ENCODE measurements around the gene MAGI1. TPM values are rescaled to one million over a fixed set of nuclear protein-coding genes. Genes with fewer than 3 reads are reported as not detected.

MAGI1 gene
- total RNA-seq, 1 experiment from 2014 or later, result 3.4 TPM

DNA sequence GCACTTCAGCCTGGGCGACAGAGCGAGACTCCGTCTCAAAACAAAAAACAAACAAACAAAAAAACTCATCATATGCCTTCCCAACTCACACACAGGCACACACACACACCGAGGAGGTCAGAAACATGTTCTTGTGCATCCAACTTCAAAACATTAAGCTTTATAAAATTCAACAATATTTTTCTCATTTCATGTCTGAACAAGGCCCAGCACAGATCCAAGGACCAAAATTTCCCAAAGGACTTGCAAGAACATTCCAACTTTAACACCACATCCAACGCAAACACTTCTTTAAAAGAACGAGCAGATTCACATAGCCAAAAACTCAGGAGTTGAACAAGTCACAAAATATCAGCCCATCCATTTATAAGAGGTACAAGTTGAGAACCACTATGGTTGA lies 148.4 kb downstream of the MAGI1 start:
- no peaks in the 10 kb centered on the region for H3K27me3 ChIP-seq
- no peaks in the 10 kb centered on the region for H3K36me3 ChIP-seq
- H3K9me3 ChIP-seq, result no peaks in the 10 kb centered on the region
- no peak overlapping the region for H3K4me3 ChIP-seq
- no peak for DNase-seq

DNA sequence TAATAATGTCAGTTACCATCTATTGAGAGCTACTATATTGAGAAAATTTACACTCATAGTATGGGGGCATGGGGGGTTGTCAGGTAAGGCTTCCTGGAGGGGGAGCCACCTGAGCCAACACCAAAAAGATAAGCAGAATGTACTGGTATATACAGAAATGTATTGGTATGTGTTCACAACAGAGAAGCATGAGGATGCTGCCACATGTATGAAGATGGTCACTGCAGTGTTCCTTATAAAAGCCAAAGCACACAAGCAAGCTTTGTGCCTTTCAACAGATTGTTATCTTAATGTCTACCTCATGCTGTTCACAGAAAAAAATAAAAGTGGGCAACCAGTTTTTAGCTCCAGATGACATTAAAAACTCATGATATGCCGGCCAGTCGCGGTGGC lies 149.0 kb downstream of the MAGI1 start:
- no peak for DNase-seq
- Histone ChIP-seq H3K4me3 (no peak overlapping the region), H3K9me3 (no peaks in the 10 kb centered on the region), H3K36me3 (no peaks in the 10 kb centered on the region), H3K27me3 (no peaks in the 10 kb centered on the region)

DNA sequence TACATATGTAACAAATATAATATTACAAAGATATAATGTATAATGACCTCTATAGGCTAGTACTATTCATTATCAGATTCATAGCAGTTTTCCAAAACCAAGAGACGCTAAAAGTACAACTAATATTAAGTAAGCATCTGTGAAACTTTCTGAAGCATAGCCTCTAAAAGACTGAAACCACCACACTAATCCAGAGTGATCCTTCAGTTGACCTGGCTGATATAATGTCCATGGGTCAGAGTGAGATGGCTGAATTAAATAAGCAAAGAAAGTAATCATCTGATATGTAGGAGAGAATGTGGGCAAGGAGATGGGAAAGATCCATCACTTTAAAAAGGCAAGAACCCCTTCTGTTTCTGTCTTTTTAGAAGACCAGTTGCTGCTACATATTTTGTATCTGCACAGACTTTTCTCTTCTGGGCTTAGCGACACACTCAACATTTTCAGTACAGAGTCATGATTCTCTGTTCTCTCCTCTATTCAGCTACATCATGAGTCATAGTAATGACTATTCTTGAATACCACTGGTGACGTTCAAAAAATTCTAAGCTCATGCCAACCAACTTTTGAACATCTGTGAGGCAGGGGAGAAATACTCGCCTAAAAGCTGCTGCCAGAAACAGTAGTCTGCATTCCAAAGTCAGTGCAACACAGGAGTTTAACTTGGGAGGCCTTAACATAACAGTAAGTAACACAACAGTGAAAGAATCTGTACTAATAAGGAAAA lies 149.6 kb downstream of the MAGI1 start:
- Histone ChIP-seq H3K27me3 (no peaks in the 10 kb centered on the region), H3K9me3 (no peaks in the 10 kb centered on the region), H3K36me3 (no peaks in the 10 kb centered on the region), H3K4me3 (no peak overlapping the region)
- DNase-seq, result peak; percentile 67

DNA sequence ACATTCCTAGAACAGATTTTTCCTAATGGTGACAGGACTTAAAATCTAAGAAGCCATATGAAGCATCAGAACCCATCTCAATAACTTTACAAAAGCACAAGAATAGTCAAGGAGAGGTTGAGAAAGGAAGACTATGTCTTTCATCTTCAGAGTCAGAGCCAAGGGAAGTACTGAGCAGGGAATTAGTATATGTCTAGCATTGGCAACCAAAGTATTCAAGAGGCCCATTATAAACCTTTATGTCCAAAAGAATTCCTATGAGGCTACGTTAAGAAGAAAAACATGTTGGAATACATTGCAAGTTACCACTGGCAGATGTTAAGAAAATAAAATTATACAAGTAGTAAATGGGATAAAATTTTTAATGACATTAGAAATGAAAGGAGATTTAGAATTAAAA lies 150.5 kb downstream of the MAGI1 start:
- no peak for DNase-seq

DNA sequence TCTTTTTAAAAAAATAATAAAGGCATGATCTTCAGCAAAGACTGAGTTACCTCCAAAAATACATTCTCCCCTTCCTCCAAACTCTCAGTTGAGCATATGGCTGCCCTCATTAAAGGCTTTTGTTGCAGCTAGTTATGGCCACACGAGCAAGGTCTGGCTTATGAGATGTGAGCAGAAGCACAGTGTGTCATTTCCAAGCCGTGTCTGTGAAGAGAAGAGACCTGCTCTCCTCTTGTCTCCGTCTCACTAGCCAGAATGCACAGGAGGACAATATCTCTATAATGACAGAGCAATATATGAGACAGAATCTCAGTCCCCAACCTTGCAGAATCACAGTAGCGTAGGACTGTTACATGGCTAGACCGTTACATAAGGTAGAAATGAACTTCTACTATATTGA lies 152.3 kb downstream of the MAGI1 start:
- no peaks in the 10 kb centered on the region for H3K27me3 ChIP-seq
- H3K36me3 ChIP-seq, result no peaks in the 10 kb centered on the region
- DNase-seq, result no peak
- H3K4me3 ChIP-seq, result no peak overlapping the region
- H3K9me3 ChIP-seq, result no peaks in the 10 kb centered on the region

More for the DNA sequence above, 150.5 kb downstream of the MAGI1 start:
- H3K27me3 ChIP-seq, result no peaks in the 10 kb centered on the region
- no peaks in the 10 kb centered on the region for H3K9me3 ChIP-seq
- H3K36me3 ChIP-seq, result no peaks in the 10 kb centered on the region
- no peak overlapping the region for H3K4me3 ChIP-seq

DNA sequence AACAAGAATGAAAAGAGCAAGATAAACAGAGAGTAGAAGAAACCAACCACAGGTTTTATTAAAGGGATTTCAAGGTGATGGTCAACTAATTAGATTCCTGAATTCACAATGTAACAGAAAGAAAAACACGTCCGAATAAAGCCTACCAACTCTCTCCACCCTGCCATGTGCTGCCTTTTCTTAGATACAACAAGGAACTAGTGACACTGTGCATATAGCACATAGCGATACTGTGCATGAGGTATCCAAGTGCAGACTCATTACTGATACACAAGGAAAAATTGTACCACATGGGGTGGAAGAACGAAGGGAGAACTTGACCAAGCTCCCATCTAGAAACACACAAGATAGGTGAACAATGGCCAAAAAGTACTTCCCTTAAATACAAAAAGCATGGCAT lies 154.6 kb downstream of the MAGI1 start:
- Histone ChIP-seq H3K27me3 (no peaks in the 10 kb centered on the region), H3K9me3 (no peaks in the 10 kb centered on the region), H3K4me3 (no peak overlapping the region), H3K36me3 (no peaks in the 10 kb centered on the region)
- DNase-seq, result no peak

DNA sequence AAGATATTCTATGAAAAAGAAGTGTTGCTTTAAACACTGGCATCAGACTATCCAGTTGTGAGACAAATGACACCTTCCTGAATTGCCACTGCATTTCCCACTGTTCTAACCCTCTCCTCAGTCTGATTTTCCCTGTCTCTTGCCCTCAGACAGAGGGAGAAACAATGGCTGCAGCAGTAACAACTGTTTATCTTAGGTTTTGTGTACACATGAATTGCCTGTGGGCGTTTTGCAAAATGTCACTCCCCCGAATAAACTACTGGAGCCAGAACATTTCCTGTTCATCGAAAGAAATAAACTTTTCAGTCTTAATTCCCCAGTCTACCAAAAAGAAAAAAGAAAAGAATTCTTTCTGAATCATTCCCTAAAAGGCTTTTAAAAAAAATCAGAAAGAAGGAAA lies 155.1 kb downstream of the MAGI1 start:
- H3K27me3 ChIP-seq, result no peaks in the 10 kb centered on the region
- H3K4me3 ChIP-seq, result no peak overlapping the region
- DNase-seq, result no peak
- H3K36me3 ChIP-seq, result no peaks in the 10 kb centered on the region
- no peaks in the 10 kb centered on the region for H3K9me3 ChIP-seq

DNA sequence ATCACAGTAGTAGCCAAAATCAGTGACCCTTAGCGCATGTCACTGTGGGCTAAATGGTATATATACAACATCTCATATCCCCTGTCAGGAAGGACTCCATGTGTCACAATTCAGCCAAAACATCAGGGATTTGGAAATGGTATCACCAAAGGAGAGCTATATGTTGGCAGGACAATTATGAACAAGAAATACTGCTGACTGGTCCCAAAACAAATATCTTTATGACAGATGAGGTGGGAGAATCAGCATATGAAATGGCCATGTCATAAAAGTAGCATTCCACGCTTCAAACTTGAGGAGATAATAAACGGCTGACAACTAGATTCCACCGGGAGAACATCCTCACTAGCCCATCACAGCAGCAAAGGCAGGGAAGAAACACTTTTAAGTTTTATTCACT lies 158.4 kb downstream of the MAGI1 start:
- H3K36me3 ChIP-seq, result no peaks in the 10 kb centered on the region
- no peak overlapping the region for H3K4me3 ChIP-seq
- no peaks in the 10 kb centered on the region for H3K27me3 ChIP-seq
- no peaks in the 10 kb centered on the region for H3K9me3 ChIP-seq
- no peak for DNase-seq

DNA sequence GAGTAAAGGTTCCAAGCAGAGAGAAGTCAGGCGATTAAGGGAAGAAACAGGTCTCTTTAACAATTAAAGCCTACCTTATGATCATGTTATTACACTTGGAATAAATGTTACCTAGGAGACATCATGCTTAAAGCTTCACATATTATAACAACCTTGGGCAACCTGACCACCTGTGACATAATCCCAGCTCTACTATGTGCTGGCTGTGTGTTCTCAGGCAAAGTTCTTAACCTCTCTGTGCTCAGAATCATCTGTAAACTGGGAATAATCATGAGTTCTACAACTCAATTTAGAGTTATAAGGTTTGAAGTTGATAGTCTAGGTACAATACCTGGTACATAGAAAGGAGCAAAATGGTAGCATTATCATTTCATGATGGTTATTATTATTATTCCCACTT lies 159.3 kb downstream of the MAGI1 start:
- H3K4me3 ChIP-seq, result no peak overlapping the region
- DNase-seq, result no peak
- no peaks in the 10 kb centered on the region for H3K27me3 ChIP-seq
- no peaks in the 10 kb centered on the region for H3K9me3 ChIP-seq
- no peaks in the 10 kb centered on the region for H3K36me3 ChIP-seq

DNA sequence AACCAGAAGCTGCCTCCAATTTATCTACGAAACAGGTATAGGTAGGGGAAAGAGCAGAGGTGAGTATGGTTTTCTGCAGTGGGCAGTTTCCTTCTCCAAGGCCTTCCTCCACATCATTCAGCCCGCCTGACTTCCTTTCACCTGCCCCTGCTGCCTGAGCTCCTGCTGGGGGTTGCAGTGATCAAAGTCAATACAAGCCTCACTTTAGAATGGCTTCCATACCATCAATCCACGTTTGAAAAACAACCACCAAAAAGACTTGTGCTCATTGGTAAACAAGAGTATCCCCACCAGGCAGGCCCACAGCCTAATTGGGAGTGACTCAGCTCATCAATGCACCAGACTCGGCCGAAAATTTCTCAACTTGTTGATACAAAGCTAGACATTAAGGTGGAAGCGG lies 159.9 kb downstream of the MAGI1 start:
- Histone ChIP-seq H3K9me3 (no peaks in the 10 kb centered on the region), H3K36me3 (no peaks in the 10 kb centered on the region), H3K27me3 (no peaks in the 10 kb centered on the region), H3K4me3 (no peak overlapping the region)
- no peak for DNase-seq

DNA sequence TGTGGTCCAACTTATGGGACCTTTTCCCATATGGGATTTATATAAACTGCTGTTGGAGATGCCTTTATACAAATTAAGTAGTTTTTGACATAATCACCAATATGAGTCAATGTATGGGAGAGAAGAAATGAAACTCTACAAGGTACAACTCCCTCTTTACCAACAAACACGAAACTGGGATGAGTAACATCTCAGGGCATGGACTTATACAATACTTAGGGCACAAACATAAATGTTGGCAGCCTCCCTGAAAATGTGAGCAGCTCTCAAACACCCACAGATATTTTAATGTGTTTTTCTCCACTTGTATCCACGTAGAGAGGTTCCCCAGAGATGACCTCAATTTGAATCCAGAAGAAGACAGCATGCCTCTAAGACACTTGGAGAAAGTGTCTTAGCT lies 161.6 kb downstream of the MAGI1 start:
- Histone ChIP-seq H3K9me3 (no peaks in the 10 kb centered on the region), H3K4me3 (no peak overlapping the region)
- DNase-seq, result no peak

DNA sequence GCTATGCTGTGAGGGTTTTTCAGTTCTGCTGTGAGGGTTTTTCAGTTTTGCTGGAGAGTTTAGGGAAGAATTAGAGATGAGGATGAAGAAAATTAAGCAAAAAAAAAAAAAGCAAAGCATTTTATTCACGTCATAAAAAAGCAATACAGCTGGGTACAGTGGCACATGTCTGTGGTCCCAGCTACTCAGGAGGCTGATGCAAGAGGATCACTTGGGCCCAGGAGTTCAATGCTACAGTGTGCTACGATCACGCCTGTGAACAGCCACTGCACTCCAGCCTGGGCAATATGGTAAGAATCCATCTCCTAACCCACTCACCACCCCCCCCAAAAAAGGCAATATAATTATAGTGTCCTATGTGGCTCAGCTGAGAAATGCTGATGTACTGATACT lies 162.7 kb downstream of the MAGI1 start:
- no peaks in the 10 kb centered on the region for H3K36me3 ChIP-seq
- H3K27me3 ChIP-seq, result no peaks in the 10 kb centered on the region
- no peak for DNase-seq
- H3K9me3 ChIP-seq, result no peaks in the 10 kb centered on the region
- no peak overlapping the region for H3K4me3 ChIP-seq

More for the DNA sequence above, 161.6 kb downstream of the MAGI1 start:
- Histone ChIP-seq H3K27me3 (no peaks in the 10 kb centered on the region), H3K36me3 (no peaks in the 10 kb centered on the region)

DNA sequence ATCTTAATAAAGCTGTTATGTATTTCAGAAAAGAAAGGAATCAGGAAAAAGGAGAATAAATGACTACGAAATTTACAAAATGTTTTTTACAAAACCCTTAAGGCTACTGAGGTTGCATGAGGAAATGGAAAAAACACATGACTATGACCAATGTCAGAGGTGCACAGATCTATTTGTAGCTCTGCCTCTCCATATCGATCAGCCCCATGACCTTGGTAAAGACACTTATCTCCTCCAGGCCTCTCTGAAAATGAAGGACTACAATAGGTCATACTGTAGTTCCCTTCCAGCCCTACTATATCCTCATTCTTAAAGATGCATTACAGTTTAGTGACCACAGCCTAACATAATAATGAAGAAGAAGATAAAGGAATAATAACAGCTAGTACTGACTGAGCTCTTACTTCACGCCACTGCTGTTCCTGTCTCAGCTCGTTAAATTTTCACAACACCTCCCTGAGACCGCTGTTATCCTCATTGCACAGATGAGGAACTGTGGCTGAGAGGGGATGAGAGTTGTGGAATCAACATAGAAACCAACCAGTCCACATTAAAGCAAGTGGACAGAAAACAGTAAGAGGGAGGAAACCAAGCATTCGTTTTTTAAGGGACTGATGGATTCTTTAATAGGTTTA lies 163.2 kb downstream of the MAGI1 start:
- no peak overlapping the region for H3K4me3 ChIP-seq
- no peaks in the 10 kb centered on the region for H3K9me3 ChIP-seq
- H3K36me3 ChIP-seq, result no peaks in the 10 kb centered on the region
- H3K27me3 ChIP-seq, result no peaks in the 10 kb centered on the region
- DNase-seq, result no peak

DNA sequence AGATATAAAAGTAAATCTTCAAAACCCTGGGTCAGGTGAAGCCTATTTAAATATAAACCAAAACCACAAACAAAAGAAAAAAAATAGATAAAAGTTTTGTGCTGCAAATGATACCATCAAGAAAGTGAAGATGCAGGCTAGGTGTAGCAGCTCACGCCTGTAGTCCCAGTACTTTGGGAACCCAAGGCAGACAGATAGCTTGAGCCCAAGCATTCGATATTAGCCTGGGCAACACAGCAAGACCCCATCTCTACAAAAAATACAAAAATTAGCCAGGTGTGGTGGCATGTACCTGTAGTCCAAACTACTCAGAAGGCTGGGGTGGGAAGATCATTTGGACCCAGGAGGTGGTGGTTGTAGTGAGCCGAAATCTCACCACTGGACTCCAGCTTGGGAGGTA lies 164.8 kb downstream of the MAGI1 start:
- Histone ChIP-seq H3K36me3 (no peaks in the 10 kb centered on the region), H3K9me3 (no peaks in the 10 kb centered on the region)

DNA sequence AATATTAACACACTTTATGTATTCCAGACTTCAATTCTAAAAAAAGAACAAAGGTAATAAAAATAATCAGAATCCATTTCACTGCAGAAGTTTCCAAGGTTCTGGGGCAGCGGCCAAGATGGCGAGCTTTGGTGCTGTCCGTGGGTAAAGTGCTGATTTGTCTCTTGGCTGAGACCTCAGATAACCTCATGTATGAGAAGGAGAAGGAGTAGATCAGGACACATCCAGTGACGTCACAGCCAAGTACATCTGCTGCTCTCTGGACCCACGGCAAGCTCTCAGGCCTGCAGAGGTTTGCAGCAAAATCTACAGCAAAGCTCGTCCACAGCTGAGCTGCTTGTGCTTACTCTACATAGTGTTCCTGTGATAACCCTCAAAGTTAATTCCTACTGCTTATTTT lies 165.7 kb downstream of the MAGI1 start:
- Histone ChIP-seq H3K27me3 (no peaks in the 10 kb centered on the region), H3K9me3 (no peaks in the 10 kb centered on the region), H3K36me3 (no peaks in the 10 kb centered on the region), H3K4me3 (no peak overlapping the region)
- no peak for DNase-seq

More for the DNA sequence above, 164.8 kb downstream of the MAGI1 start:
- Histone ChIP-seq H3K4me3 (no peak overlapping the region), H3K27me3 (no peaks in the 10 kb centered on the region)
- DNase-seq, result no peak

DNA sequence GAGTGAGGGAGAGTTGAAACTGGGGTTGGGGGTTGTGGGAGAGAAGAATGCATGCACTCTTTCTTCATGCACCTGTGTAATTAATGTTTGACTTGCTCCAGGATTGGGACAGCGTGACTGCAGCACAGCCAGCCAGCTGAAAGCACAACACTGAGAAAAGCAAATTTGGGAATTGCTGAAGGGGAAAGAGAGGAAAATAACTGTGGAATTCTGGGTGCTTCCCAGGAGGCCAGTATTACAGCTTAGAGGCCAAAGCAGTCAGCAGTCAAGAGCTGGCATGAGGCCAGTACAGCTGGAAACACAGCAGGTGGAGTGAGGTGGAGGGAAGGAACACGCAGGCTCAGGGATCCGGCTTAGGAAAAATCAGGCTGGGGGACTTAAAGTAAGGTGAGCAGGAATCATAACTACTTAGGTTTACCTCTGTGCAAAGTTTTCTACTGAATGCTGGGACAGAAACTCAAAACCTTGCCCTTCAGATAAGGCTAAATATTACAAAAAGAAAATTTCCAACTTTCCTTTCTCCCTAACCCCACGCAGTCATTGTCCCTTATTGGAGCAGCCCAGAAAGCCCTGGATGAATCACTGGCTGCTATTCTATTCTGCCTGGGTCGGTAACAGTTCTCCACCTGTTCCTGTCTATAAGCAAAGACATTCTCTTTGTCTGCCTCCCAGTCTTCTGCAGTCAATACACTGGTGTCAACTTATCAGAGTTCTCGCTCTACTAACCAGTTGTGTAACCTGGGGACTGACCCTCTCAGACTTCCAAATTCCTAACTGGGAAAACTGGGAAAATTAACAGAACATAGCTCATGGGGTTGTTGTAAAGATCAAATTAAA lies 167.2 kb downstream of the MAGI1 start:
- Histone ChIP-seq H3K9me3 (no peaks in the 10 kb centered on the region), H3K27me3 (no peaks in the 10 kb centered on the region), H3K4me3 (no peak overlapping the region), H3K36me3 (no peaks in the 10 kb centered on the region)
- DNase-seq, result no peak

DNA sequence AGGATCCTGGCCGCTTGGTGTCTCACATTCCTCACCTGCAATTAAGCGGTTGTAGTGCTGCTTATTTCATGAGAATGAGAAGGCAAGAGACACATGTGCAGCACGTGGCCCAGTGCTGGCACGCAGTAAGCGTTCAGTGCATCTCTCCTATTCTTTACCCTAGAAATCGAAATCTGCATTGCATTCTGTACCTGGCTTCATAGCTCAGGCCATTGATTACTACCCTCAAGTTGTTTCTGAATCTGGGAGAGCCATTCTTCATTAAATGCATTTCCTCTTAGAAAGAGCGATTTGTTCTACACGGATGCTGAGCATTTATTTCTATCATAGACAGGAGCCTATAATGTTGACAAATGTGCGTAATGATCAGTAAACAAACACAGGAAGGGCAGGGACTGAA lies 168.9 kb downstream of the MAGI1 start:
- no peaks in the 10 kb centered on the region for H3K36me3 ChIP-seq
- DNase-seq, result no peak
- no peak overlapping the region for H3K4me3 ChIP-seq
- no peaks in the 10 kb centered on the region for H3K9me3 ChIP-seq
- no peaks in the 10 kb centered on the region for H3K27me3 ChIP-seq

Measured in MG63 (cell line).